HG02588 (cell line): ENCODE measurements around the gene ATP6AP2.
A peak's percentile ranks its signal among the peaks of the same experiment; 100 is the strongest.
"Not testable (repeated sequence)": the region's sequence is repeated elsewhere in the genome, so short reads cannot be mapped to it uniquely, and the experiment has no call there.

Source experiments
- ATAC-seq: cut with Tn5 transposase; IDR thresholded peaks from one replicate; pipeline ENCODE4 v1.9.1; 2021; ENCODE audit warnings: mild to moderate bottlenecking, moderate library complexity; ENCODE audit not compliant: unreplicated experiment

Gene ATP6AP2

GRCh38 chrX:40580537-40581335, at the start of gene ATP6AP2:
Gene ATP6AP2, plus strand, starts transcription at chrX:40580970. Its CDS starts 96 bp downstream, at chrX:40581066.
- peak; percentile 96 for ATAC-seq

- no peak for ATAC-seq
Measured at GRCh38 chrX:40531056-40531826, 49.5 kb upstream of the ATP6AP2 start.

DNA sequence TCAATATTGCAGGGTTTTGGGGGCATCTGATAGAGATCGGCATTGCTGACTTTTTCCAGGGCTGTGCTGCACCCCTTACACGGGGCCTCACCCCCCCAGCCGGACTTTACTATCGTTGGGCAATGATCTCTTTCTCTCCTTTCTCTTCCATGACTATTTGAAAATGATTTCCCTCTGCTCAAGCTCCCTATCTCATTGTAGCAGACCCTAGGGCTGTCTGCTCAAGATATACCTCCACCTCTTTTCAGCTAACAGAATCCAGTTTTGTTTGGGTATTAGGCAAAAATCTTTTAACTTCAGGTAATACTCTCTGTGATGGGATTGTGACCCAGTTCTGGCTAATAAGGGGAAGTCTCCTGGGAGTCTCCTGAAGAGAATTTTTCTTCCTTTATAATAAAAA, 43.5 kb upstream of the ATP6AP2 start:
- ATAC-seq, result no peak

GRCh38 chrX:40538406-40538805, 42.4 kb upstream of the ATP6AP2 start:
- no peak for ATAC-seq

GRCh38 chrX:40539214-40540142, 41.3 kb upstream of the ATP6AP2 start:
- ATAC-seq, result no peak

- ATAC-seq, result no peak
Measured at GRCh38 chrX:40542208-40542607, 38.6 kb upstream of the ATP6AP2 start.

DNA sequence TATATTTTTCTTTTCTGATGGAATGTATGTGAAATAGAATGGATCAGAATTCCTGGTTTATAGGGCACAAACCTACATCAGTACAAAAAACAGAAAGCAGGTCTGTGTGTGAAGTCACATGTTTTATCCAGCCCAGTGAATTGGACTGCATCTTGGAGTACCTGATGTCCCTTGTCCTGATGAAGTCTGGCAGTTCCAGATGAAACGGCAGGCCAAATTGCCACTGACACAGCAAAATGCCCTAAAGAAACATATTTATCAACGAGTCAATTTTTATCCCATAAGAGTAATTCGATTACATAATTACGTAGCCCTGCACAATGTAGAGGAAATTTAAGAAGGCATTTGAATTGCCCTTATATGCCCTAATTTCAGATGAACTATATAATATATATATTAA, 37.8 kb upstream of the ATP6AP2 start:
- no peak for ATAC-seq

- no peak for ATAC-seq
Measured at GRCh38 chrX:40543661-40544328, 37.0 kb upstream of the ATP6AP2 start.

DNA sequence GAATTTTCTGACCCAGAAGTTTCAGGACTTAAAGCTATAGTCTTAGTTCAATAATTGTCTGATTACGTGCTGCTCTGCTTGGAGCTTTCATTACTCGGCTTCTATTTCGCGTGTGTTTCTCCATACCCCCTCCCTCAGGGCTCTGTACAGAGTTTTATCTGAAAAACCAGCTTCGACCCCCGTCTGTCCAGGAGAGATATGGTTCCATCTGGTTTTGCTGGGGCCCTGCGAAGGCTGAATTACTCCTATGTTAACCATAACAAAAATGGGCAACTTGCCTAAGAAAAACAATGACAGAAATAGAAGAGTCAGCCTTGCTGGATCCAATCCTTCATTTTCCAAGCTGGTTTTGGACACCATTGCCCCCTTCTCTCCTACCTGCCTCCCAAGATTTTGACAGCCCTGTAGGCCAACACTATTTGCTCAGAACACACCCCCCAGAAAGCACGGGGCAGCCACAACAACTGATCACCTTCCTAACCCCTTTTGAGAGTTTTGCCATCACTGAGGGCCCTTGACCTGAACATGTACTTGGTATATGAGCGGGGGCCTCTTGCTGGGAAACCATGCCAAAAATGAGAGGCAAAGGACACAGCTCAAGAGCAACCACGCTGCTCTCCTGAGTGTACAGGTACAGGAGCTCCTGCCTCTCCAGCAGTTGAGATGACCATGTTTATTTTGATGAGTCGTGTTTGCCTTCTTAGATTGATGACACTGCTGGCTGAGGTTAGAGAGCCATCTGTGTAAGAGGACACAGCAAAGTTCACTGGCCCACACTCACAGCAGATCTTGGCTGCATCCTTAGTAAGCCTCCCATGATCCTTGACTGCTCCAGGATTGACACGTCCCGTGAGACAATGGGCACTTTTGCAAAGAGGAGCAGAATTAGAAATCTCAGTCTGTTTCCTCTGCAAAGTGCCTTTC, 36.2 kb upstream of the ATP6AP2 start:
- ATAC-seq, result no peak

GRCh38 chrX:40546870-40547269, 33.9 kb upstream of the ATP6AP2 start:
- no peak for ATAC-seq

DNA sequence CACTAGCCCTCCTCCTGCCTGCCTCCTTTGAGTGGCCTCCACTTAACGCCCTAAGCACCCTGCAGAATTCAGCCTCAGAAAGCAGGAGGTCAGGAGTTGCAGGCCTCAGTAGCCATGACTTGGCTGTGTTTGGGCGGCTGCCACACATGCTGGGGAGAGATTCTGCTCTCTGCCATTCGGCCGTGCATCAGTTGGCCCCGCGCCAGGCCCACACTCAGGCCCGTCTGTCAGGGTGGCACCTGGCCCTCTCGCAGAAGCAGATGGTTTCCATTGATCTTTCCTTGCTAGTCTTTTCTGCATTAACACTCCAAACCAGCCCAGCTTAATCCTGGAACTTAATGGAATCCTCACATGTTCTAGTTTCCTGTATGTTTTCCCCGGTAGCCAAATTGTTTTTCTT, 30.7 kb upstream of the ATP6AP2 start:
- ATAC-seq, result no peak

DNA sequence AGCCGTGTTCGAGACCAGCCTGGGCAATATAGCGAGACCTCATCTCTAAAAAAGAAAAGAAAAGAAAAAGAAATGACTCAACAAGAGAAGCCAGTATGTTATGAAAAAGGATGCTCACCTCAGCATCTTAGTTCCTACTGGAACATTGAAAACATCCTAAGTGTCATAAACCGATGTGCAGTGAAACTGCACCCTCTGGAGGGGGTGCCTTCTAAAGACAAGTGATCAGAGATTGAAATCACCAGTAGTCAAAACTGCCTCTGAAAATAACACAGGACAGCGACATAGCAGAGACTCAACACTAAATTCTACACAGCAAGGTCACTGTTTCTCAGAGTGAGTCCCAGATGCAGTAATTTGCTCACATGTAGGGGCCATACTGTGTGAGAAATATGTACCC, 28.0 kb upstream of the ATP6AP2 start:
- no peak for ATAC-seq

DNA sequence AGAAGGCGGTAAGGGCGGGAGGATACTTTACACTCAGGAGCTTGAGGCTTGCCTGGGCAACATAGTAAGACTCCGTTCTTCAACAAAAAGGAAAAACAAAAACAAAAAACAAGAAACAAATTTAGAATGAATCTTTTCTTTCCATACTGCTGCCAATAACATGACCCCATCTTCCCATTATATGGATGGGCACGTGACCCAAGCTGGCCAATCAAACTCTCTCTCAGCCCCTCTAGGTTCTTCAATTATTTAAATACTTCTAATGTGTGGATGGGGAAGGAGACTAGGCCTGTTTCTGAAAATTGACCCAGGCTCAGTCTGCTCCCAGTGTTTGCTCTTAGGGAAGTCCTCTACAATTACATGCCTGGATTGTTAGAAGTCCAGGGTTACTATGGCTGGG, 22.2 kb upstream of the ATP6AP2 start:
- ATAC-seq, result no peak

- no peak for ATAC-seq
Measured at GRCh38 chrX:40563784-40564183, 17.0 kb upstream of the ATP6AP2 start.

- no peak for ATAC-seq
Measured at GRCh38 chrX:40564447-40564846, 16.3 kb upstream of the ATP6AP2 start.

GRCh38 chrX:40570346-40571093, 10.2 kb upstream of the ATP6AP2 start:
- peak; percentile 64 for ATAC-seq

- not testable (repeated sequence) for ATAC-seq
Measured at GRCh38 chrX:40571164-40571563, 9.6 kb upstream of the ATP6AP2 start.

GRCh38 chrX:40571600-40571999, 9.2 kb upstream of the ATP6AP2 start:
- ATAC-seq, result no peak

- no peak for ATAC-seq
Measured at GRCh38 chrX:40573763-40574162, 7.0 kb upstream of the ATP6AP2 start.
